Stromal cell of bone marrow (primary cell): Measurements from ENCODE around the gene ACOX1.

ENCODE experiments used
- DNase-seq: peaks from one replicate; pipeline ENCODE4 v3.0.0-alpha.2; 2012; ENCODE audit warnings: low read depth

Gene ACOX1

DNA sequence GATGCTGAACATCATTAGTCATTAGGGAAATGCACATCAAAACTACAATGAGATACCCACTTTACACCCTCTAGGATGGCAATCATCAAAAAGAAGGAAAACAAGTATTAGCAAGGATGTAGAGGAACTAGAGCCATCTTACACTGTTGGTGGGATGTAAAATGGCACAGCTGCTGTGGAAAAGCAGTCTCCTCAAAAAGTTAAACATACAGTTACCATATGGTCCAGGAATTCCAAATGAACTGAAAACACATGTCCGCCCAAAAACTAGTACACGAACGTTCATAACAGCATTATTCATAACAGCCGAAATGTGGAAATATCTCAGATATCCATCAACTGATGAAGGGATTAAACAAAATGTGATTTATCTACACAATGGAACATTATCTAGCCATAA lies 45.2 kb downstream of the ACOX1 start:
- no peak for DNase-seq

DNA sequence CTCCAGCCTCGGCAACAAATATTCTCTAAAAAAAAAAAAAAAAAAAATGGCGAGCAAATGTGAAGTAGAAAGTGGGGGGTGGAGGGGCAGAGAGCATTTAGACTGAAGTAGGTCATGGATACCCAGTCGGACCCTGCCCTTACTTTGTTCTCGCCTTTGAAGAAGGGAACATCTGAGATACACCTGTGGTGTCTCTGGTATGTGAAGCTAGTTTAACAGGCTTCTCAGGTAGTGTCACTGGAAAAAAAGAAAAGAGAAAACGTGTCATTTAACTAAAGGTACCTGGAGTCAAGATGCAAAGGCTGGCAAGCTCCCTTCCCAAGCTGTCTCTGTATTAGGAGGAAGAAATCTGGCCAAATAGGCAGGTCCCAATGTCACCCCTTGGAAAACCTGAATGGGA lies 46.1 kb downstream of the ACOX1 start:
- no peak for DNase-seq

DNA sequence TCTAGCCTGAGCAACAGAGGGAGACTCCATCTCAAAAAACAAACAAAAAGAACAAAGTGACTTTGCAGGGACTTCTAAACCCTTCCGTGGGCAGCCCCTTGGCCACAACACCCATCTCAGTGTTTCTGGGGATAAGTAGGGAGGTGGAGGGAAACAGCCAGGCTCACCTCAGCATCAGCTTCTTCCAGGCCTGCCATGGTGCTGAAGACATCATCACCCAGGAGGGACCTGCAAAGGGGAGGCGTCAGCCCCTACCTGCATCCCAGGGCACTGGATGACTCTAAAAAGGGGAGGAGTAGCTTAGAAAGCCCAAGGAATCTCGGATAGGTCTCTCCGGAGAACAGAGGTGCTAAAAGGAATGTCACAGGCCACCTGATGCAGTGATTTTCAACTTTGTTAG lies 47.9 kb downstream of the ACOX1 start:
- no peak for DNase-seq

DNA sequence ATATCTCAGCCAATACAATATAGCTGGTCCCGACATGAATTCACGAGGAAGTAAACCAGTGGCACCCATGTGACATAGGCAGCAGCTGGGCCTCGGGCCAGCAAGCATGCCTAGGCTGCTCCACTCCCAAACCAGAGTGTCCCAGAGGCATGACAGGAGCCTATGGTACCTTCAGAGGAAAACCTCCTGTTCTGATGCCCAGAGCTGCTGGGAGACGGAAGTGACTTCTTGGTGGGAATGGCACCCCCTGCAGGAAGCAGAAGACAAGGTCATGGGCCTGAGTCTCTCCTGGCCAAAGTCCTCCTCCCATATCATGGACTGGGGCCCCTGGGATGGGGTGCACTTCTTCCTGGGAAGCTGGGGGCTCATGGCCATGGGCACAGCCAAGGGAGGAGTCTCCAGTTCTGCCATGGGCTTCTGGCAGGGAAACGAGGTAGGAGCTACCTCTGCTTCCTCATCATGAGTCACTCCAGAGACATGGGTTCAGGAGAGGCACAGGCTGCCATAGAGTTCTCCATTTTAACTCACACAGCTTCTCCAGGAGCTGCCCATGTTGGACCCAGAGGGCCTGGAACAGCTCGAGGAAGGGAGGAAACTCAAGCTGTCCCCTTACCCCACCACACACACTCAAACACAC lies 51.6 kb downstream of the ACOX1 start:
- no peak for DNase-seq

DNA sequence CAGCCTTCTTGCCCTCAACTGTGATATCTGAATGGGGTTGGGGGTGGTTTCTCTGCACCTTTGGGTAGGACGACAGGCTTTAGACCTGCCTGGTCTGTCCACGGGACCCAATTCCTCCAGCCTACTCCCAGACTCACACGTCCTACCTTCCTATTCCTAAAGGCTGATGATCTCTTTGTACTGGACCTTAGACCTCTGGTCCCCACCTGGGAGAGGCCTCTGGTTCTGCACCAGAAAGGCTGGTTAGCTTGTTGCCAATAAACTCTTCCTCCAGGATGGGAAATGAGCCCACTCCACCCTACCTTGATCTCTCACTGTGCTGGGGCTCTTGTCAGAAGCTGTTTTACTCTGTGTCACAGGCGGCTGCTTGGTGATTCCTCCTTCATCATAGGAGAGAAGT lies 52.5 kb downstream of the ACOX1 start:
- DNase-seq: no peak

DNA sequence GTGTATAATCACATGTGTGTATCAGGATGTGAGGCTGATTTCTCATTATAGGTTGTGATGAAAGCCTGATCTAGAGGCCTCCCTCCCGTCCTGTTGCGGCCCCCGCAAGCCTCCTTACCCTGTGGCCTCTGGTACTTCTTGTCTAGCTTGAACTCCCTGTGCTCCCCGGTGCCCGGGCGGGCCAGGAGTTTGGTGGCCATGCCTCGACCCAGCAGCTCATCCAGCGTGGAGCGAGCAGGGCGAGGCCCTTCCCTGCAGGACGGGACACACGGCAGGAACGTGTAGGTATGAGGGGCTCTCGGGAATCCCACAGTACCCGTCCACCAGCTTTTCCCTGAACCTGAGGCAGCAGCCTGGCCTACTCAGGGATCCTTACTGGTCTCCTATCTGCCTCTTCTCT lies 53.1 kb downstream of the ACOX1 start:
- DNase-seq: no peak

DNA sequence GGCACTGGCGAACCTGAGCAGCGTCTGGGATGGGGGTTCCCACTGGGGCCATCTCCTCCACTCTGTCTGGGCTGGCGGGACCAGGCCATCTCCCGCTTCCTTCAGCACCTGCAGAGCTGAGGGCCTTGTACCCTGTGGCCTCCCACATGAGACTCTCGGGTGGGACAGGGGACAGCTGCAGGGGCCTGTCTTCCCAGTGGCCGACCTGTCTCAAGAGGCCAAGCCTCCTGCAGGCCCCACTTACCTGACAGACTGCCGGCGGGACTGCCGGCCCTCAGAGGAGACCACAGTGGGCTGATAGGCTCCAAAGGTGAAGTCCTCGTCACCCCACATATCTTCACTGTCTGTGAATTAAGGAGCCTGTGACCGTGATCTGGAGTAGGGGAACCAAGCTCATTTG lies 53.9 kb downstream of the ACOX1 start:
- DNase-seq: no peak

DNA sequence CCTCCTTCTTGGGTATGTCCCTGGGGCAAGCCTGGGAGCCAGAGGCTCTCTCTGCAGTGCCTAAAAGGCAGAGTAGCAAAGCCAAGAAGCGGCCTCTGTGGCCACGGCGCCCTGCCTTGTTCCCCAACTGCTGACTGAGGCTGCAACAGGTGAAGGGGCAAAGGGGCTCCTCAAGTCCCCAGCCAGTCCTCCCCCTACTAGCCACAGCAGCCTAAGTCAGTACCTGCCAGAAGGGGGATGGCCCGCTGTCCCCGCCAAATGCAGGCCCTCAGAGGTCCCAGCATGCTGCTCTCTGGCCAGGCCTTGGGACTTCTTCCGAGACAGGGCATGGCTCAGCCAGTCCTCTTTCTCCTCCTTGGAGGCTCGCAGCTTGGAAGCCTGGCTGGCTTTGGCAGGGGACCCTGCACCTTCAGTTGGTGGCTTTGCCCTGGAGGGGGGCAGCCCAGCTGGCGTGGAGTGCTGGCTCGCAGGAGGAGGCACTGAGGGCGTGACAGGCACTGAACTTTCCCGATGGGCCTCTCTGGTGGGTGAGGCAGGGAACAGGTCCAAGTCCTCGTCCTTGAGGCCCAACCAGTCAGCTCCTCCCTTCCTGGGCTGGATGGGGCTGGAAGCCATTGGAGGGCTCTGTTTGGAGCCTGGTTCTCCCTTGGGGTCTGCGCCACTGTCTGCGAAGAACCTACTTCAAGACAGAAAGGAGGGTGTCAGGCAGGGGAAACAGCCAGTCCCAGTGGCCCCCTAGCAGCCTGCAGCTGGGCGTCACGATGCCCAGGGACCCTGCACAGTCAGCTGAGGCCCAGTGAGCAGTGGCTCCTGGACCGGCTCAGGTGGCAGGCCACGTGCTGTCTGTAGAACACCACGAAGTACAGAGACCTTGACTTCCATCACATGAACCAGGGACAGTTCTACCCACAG lies 55.7 kb downstream of the ACOX1 start:
- DNase-seq: no peak

DNA sequence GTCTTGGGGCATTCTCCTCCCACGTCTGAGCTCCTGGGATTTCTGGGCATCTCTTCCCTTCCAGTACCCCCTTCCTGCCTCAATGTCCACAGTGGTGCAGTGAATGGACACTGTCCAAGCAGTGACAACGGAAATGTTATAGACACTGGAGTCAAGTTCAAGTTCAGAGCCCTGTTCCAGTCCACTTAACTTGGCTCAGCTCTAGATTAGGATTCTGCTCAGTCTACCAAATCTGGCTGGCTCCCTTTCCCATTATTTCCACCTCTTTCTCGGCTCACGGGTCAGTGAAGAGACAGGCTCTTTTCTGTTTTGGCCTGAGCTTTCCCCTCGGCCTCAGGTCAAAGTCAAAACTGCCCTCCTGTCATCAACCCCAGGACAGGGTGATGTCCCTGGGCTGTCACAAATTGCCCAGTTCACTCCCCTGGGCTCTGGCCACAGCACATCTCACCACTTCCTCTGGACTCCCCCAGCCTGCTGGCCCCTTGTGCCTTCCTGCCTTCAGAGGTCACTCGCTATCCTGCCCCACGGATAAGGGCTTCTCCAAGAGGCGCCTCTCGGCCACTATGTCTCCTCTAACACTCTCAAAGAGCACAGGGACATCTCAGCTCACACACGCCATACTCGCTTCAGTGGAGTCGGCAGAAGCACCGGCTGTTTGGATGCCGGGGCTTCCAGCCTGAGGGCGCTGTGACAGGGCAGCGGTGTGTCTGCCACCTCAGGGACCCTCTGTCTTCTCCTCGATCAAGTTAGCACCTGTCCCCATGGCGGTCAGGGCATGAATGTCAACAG lies 56.6 kb downstream of the ACOX1 start:
- DNase-seq: no peak

DNA sequence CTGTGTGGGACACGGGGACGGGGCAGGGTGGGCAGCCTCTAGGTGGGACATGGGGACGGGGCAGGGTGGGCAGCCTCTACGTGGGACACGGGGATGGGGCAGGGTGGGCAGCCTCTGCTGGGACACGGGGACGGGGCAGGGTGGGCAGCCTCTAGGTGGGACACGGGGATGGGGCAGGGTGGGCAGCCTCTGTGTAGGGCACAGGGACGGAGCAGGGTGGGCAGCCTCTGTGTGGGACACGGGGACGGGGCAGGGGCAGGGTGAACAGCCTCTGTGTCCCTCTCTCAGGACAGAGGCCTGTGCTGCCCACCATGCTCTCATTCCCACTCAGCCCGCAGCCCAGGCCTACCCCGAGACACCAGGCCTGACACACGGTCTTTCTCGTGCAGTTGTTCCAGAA lies 57.4 kb downstream of the ACOX1 start:
- no peak for DNase-seq

DNA sequence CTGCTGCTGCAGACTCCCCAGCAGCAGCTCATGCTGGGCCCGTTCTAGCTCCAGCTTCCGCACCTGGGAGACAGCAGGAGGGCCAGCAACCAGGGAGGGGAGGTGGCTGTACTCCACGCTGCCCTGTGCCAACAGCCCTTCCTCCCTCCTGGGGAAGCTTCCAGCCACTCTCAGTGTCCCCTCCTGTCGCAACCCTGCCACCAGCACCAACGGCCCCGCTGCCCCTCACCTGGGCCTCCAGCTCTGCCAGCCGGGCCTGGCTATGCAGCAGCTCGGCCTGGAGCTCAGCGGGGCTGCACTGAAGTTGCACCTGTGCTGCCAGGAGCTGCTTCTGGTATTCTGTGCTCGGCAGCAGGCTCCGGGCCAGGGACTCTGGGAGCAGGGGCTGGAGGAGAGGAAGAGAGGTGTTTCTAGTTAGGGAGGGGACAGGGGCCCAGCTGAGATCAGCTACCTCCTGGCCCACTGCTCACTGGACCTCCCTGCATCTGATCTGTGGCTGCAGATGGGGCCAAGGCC lies 58.9 kb downstream of the ACOX1 start:
- no peak for DNase-seq

DNA sequence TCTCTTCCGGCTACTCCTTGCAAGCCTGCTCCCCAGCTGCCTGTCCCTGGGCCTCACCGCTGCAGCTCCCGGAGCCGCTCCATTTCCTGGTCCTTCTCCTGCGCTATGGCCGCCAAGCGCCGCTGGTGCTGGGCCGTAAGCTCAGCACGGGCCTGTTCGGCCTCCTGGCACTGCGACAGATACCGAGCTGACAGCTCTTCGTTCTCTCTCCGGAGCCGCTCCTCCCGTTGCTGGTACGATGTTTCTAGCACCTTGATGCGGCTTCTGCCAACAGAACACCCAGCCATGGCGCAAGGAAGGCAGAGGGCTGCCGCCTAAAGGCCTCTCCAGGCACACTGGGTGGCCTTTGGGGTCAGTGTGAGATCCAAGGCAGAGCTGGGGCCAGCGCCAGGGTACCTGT lies 59.4 kb downstream of the ACOX1 start:
- no peak for DNase-seq

DNA sequence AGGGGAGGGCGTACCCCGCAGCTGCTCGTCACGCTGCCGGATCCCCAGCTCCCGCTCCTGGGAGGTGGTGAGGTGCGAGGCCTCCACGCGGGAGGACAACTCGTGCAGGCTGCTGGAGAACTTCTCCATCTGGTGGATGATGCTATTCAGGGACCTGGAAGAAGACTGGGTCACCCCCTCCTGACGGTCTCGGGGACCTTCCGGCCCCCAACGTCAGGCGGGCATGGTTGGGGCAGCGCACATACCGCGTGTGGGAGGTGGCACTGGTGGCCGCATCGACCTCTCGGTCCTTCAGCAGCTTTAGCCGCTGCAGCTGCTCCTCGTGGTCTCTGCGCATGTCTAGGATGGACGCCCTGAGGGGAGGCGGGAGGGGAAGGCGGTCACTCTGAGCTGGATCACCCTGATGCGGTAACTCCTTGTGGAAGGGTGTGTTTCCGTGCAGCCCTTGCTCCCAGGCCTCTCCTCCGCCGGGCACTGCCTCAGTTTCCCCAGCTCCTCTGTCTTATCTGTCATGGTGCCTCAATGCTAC lies 61.0 kb downstream of the ACOX1 start:
- no peak for DNase-seq

DNA sequence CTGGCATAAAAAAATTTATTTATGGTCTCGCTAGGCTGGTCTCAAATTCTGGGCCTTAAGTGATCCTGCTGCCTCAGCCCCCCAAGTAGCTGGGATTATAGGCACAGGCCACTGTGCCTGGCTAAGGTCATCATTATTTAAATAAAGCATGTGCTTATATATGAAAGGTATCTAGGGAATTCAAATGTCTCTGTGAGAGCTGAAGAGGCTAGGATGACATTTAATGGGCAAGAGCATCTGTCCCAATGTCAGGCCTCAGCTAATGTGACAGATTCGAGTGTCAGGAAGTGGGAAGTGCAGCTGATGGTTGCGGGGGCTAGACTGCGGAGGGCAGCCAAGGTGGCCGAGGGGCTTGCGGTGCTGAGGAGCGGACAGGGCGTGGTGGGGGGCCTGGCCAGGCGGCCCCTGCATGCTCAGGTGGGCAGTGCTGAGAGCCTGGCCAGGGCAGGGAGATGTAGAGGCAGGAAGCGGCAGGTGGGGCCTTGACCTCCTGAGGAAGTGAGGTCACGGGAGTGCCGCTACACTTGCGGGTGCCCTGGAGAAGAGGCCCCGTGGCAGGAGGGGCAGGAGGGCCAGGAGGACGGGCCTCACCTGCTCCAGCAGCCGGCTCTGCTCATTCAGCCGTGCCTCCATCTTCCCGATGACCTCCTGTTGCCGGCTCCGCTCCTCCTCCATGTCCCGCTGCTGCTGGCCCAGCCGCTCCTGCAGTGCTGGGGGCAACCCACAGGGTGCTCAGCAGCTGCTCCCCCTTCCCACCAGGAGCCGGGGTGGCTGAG lies 61.6 kb downstream of the ACOX1 start:
- DNase-seq: no peak

DNA sequence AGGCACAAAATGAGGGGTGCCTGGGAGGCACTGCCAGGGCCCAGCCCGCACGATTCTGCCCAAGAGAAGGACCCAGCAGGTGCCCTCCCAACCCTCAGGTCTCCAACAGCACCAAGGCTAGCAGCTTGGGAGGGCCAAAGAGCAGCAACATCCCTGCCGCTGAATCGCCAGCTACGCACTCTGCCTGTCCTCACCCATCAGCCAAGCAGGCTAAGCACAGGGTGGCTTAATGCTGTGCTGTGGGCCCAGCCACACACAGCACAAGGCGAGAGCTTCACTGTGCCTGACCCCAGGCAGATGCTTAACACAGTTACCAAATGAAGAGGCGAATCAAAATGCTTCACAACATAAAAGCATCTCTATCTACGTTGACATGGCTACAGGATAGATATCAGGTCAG lies 63.7 kb downstream of the ACOX1 start:
- DNase-seq: no peak

DNA sequence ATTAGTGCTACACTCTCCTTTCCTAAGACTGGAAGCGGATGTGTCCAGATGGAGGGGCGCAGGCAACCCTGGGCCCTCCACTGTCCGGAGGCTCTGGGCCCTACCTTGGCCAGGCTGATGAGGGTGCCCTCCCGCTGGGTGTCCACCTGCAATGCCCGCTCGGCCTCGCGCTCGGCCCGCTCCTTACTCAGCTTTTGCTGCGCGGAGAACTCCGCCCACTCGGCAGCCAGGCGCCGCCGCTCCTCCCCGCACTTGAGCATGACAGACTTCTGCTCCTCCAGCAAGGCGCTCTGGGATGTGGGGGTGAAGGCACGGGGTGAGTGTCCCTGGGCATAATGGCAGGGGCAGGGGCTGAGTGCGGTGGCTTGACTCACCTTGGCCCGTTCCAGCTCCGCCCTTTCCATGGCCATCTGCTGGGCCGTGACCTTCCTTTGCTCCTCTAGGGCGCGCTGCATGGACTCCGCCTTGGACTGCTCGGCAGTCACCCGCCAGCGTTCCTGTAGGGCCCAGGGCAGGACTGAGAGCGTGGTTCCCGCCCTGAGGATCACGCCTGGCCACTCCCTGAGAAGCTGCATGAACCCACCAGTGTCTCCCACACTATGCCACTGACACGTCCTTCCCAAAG lies 64.2 kb downstream of the ACOX1 start:
- DNase-seq: no peak

DNA sequence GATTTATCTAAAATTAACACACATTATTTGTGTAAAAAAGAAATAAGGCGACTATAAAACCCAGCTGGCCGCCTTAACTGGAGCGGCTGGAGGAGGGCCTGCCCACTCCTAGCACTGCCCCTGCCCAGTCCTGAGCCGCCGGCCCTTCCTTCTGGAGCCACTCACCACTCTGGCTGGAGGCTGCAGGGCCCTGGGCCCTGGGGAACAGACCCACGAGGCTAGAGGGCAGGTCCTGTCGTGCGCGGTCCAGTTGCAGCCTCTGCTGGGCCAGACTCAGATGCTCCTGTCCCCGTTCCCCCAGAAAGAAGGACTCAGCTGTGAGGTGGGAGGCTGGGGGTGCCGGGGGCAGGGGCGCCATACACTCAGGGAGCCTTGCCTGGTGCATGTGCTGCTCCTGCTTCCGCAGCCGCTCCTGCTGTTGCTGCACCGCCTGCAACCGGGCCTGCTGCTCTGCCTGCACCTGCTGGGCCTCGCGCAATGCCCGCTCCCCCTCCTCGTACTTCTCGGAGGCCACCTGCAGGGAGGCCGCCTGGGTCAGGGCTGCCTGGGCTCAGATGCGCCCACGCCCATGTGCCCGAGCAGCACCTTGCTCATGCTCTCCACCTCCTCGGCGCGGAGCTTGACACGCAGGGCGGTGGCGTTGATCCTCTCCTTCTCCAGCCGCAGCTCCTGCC lies 65.3 kb downstream of the ACOX1 start:
- DNase-seq: no peak

DNA sequence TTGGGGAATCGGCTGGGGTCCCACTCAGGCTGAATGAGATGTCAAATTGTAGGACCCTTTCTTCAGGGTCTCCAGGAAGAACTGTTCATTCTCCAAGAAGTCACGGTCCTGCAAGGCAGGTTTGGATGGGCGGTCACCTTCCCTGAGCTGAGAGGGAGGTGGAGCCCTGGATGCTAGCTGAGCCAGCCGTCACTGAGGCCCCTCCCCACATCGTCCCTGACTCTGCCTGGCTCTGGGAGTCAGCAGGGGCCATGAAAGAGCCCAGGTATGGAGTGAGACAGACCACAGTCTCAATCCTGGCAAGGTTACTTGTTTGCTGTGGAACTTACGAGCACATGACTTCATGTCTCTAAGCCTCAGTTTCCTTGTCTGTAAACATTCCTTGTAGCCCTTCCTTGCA lies 68.3 kb downstream of the ACOX1 start:
- DNase-seq: no peak

DNA sequence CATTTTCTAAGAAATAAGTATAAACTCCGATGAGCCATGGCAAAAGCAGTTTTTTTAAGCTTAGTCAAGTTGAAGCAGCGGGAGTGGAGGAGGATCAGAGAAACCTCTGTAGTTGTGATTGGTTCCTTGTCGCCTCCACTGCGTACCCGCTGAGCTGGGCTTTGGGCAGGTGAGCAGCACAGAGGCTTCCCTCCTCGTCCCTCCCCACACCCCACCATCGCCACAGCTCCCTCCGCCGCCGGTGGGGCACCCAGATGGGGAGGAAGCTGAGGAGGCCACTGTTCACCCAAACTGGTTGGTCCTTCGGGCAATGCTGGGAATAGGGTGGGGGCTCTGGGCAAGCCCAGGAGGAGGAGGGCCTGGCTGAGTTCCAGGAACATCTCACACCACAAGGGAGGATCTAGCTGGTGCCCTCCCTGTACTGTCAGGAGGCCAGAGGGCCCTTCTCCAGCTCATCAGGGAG lies 69.1 kb downstream of the ACOX1 start:
- no peak for DNase-seq

DNA sequence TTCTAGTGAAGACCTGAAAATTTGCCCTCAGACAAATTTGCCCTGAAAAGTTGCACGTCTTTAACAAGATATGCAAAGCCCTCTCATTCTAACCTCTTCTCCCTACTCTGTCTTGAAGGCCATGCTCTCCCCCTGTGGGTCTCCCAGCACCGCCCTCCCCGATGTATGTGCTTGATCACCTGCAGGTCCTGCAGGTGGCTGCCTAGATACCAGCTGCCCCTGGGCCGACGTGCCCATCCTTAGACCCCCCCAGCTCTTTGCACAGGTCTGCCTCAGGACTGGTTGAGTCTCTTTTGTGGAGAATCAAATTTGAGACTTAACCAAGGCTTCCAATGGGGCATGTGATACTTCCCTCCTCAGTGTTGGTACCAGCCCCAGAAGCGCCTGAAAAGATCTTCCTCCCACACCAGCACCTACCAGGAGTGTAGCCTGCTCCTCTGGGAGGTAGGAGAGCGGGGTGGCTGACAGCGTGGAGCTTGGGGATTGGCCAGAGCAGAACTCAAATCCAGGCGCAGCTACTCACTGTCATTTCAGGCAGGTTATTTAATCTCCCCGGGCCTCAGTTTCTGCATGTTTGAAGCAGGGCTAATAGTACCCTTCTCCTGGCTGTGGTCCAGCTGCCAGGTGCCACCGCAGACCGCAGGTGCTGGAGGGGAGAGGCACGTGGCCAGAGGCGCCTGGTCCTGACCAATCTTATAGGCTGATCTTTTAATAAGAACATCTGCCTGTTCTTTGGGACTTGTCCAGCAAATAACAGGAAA lies 69.7 kb downstream of the ACOX1 start:
- no peak for DNase-seq
